Bone marrow (tissue), 2 donors: Measurements from ENCODE around the gene C1orf74.

Source experiments
- DNase-seq, 2 donors: peaks; one replicate each; lab custom pipeline; 2025; lab: John Stamatoyannopoulos, UW

The C1orf74 gene

GRCh38 chr1:209770636-209771415 is 13.5 kb downstream of the C1orf74 start:
- no peak for DNase-seq

- peak in 1 of 2 donors; percentile 9 for DNase-seq
Measured at GRCh38 chr1:209769971-209770370, 14.4 kb downstream of the C1orf74 start.

DNA sequence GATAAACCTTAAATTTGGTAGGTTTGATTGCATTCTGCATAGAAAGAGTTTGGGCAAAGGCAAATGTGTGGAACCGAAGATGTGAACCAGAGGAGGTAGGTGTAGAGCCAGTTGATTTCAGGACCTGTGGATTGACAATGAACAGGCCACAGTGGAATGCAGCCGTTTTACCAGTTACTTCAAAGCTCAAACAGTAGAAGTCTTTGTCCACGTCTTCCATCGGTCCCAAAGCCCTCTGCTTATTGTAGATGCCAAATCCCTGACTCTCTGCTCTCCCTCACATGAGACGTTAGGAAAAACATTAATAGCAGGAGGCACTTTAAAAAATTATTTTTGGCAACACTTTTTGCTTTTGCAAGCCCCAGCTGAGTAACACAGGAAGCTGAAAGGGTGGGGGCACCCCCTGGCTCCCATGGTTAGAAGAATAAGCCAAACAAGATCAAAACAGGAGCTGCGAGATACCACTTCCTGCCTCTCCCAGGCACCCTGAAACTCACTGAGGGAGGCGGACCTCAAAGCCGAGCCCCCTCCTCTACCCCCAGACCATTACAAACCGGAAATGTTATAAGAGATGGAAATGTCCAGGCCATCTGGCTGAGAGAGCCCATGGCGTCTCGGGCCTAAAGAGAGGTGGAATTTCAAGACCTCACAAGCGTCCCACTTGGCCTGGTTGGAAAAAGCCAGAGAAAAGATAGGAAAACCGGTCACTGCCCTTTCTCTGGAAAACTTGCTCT is 15.0 kb downstream of the C1orf74 start:
- DNase-seq = peak; percentile 55 to 71

GRCh38 chr1:209768354-209768774 is 16.0 kb downstream of the C1orf74 start:
- no peak for DNase-seq

- DNase-seq = peak in 1 of 2 donors; percentile 55
Measured at GRCh38 chr1:209767706-209768105, 16.7 kb downstream of the C1orf74 start.

- DNase-seq = no peak
Measured at GRCh38 chr1:209767096-209767495, 17.3 kb downstream of the C1orf74 start.

GRCh38 chr1:209766051-209766450 is 18.3 kb downstream of the C1orf74 start:
- DNase-seq = no peak

GRCh38 chr1:209761011-209761635 is 23.2 kb downstream of the C1orf74 start:
- DNase-seq = no peak

DNA sequence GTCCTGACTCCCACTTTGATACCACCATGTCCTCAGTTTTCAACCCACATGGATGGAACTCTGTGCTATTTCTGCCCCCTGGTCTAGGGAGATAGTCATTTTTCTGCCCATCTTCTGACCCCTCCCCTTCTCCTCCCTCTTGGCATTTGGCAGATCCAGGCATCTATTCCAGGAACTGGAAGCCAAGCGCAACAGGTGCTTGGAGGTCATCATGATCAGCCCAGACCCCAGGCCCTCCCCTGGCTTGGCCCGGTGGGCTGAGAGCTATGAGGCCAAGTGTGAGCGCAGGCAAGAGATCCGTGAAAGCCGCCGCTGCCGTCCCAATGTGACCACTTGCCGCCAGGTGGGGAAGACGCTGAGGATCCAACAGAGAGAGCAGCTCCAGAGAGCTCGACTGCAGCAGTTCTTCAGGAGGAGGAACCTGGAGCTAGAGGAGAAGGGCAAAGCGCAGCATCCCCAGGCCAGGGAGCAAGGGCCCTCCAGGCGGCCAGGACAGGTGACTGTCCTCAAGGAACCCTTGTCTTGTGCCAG is 24.5 kb downstream of the C1orf74 start:
- DNase-seq = no peak

- peak in 1 of 2 donors; percentile 6 for DNase-seq
Measured at GRCh38 chr1:209758400-209758799, 26.0 kb downstream of the C1orf74 start.

DNA sequence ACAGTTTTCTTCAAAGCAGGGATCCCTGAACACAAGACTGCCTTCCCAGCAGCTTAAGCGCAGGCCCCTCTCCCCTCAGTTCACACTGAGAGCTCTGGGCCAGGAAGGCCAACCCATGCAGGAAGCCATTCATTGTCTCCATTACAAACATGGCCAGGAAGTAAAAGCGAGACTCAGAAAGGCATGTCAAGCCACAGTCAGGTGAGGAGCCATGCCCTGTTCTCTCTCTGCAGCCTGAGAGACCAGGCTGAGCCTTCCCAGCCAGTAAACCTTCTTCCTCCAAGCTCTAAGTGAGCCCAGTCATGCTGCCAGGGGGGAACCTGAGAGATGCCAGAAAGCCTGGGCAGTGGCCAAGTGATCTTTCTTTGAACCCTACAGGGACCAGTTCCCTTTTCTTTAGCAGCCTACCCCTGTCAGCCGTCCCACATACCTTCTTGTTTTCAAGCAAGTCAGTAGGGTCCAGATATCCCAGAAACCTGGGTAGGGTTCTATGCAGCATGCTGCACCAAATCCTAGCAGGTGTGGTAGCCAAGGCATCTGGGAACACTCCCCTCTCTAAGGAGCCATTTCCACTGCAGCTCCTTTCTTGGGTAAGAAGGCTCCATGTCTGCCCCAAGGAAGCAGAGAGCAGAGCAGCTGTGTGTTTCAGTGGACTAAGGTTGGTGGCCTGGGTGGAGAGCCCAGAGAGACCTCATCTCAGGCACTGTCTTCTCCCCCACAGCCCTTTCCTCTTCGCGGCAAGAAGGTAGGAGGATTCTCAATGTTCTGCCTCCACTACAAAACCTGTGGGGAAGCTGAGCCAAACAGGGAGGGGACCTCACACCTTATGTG is 27.5 kb downstream of the C1orf74 start:
- DNase-seq = peak in 1 of 2 donors; percentile 15

DNA sequence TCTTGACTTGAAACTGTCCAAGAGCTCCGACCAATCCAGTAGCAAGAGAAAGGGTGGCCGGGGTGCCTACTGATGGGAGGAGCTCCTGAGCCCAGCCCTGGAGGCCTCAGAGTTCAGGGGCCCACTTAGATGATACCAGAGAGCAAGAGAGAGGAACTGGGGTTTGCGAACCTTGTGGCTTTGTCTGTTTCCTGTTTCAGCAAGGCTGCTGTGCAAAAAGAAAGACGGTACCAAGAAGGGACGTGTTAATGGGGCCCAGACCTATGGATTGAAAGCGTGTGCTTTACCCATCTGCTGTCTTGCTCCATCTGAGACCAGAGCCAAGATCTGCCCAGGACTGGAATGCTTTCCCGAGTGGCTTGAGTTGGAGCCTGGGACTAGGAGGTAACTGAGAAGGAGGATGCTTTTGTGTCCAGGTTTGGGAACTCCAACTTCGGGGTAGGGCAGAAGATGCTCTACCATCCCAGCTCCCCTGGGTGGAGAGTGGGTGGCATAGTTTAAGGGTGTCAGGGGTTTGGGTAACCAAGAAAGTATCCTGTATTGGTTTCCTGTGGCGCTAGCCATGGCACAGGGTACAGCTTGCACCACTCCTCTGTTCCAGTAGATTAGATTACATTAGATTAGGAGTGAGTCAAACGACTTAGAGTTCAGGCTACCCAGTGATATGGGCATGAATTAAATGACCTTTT is 28.3 kb downstream of the C1orf74 start, which contains the start of gene TRAF3IP3:
TRAF3IP3 (plus strand) TSS at position 128 of the 689 bp plus-strand sequence. CDS start 3,987 bp downstream, outside the sequence.
- peak in 1 of 2 donors; percentile 88 for DNase-seq

- no peak for DNase-seq
Measured at GRCh38 chr1:209755256-209755655, 29.1 kb downstream of the C1orf74 start.

DNA sequence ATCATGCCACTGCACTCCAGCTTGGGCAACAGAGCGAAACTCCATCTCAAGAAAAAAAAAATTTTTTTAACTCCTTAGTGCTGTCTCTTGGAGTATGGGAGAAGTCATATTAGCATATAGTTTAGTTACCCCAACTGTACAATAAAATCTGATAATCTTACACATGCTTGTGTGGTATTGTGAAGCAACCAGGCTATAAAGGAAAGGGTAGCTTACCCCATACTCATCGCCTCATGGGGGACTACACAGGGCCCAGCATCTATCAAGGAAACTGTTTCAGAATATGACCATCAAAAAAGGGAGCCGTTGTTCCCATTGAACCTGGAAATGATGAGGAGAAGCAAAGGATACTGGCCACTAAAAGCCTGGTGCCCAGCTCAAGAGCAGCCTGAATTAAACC is 31.5 kb downstream of the C1orf74 start:
- no peak for DNase-seq

- no peak for DNase-seq
Measured at GRCh38 chr1:209751627-209752231, 32.6 kb downstream of the C1orf74 start.

- no peak for DNase-seq
Measured at GRCh38 chr1:209749670-209750323, 34.6 kb downstream of the C1orf74 start.

GRCh38 chr1:209749205-209749604 is 35.2 kb downstream of the C1orf74 start:
- DNase-seq = no peak

DNA sequence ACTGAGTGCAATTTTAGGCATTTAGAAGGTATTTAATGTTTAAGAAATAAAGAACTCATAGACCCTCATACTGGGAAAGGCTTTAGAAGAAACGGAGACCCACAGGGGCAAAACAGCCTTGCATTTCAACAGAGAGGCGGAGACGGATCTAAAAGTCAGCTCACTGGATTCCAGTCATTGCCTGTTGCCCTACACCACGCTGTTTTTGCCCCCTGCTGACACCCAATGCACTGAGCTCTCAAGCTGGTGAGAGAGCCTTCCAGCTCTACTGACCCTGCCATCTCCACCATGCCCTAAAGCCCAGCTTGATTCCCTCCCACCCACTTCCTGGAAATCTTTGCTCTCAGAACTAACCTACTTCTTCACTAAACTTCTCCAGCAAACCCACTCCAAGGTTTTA is 35.7 kb downstream of the C1orf74 start:
- DNase-seq = no peak

DNA sequence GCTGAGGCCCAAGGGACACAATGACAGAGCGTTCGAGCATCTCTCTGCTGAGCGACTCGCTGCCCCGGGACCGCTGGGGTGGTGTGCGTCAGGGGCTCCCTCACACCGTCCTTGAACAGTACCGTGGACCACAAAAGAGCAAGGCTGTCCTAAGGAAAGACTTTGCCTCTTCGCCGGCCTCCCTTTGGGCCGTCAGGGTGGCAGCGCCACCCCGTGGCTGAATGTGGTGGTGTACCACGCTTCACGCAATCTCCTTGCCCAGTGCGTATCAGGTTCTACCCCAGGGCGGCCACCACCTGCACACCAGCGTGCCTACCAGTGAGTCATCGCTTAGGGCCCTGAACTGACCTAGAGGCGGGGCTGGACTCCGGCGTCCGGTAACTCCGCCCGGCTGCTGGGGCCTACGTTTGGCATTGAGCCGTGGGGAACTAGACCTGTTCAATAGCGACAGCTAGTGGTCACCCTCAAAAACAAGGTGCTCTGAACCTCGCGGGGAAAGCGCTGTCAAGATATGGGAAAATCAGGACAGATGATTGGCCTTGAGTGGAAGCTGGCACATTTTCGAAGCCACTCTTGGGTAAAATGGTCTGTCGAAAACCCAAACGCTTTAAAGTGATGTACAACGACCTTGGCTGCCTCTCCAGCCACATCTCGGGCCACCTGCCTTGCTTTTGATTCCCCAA is 36.6 kb downstream of the C1orf74 start:
- peak; percentile 46 to 78 for DNase-seq
